Measurements from ENCODE around the gene HSPA12B.

The HSPA12B gene

GRCh38 chr20:3764659-3765058 lies 32.2 kb downstream of the HSPA12B start:
- no peak for TF ChIP-seq ISL1 (CRISPR knock-in tag; IDR thresholded peaks at IDR 0.05)
- no peak for TF ChIP-seq TCF4 (CRISPR knock-in tag; IDR thresholded peaks at IDR 0.05; ENCODE audit: borderline replicate concordance)
- TF ChIP-seq OSR1 (CRISPR knock-in tag; IDR thresholded peaks at IDR 0.05) = no peak
- no peak for TF ChIP-seq ZFP30 (CRISPR knock-in tag; IDR thresholded peaks at IDR 0.05)
- no peak for TF ChIP-seq ZFP3 (CRISPR knock-in tag; IDR thresholded peaks at IDR 0.05)
- no peak for TF ChIP-seq GLIS3 (CRISPR knock-in tag; IDR thresholded peaks at IDR 0.05)
- TF ChIP-seq, protein P1, sequence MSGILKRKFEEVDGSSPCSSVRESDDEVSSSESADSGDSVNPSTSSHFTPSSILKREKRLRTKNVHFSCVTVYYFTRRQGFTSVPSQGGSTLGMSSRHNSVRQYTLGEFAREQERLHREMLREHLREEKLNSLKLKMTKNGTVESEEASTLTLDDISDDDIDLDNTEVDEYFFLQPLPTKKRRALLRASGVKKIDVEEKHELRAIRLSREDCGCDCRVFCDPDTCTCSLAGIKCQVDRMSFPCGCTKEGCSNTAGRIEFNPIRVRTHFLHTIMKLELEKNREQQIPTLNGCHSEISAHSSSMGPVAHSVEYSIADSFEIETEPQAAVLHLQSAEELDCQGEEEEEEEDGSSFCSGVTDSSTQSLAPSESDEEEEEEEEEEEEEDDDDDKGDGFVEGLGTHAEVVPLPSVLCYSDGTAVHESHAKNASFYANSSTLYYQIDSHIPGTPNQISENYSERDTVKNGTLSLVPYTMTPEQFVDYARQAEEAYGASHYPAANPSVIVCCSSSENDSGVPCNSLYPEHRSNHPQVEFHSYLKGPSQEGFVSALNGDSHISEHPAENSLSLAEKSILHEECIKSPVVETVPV (CRISPR knock-in tag; IDR thresholded peaks at IDR 0.05) = no peak
- TF ChIP-seq CREB5 (CRISPR knock-in tag; IDR thresholded peaks at IDR 0.05; ENCODE audit: low read depth) = no peak
- no peak for TF ChIP-seq ZNF565 (CRISPR knock-in tag; conservative IDR thresholded peaks at IDR 0.05; ENCODE audit: low read depth)
- no peak for TF ChIP-seq PATZ1 (CRISPR knock-in tag; IDR thresholded peaks at IDR 0.05; ENCODE audit: borderline replicate concordance)
- TF ChIP-seq ARNTL (CRISPR knock-in tag; IDR thresholded peaks at IDR 0.05; ENCODE audit: borderline replicate concordance, low read depth) = no peak
- TF ChIP-seq TOX (CRISPR knock-in tag; IDR thresholded peaks at IDR 0.05; ENCODE audit: borderline replicate concordance) = no peak
- TF ChIP-seq TSHZ2 (CRISPR knock-in tag; IDR thresholded peaks at IDR 0.05) = no peak
- no peak for TF ChIP-seq ZC3H10 (CRISPR knock-in tag; IDR thresholded peaks at IDR 0.05)
- no peak for TF ChIP-seq ESRRG (CRISPR knock-in tag; IDR thresholded peaks at IDR 0.05)
- TF ChIP-seq ZNF8 (CRISPR knock-in tag; IDR thresholded peaks at IDR 0.05) = no peak
- TF ChIP-seq ZNF70 (CRISPR knock-in tag; IDR thresholded peaks at IDR 0.05) = no peak
- TF ChIP-seq BACH2 (CRISPR knock-in tag; IDR thresholded peaks at IDR 0.05; ENCODE audit: borderline replicate concordance) = no peak
- TF ChIP-seq, protein P2, sequence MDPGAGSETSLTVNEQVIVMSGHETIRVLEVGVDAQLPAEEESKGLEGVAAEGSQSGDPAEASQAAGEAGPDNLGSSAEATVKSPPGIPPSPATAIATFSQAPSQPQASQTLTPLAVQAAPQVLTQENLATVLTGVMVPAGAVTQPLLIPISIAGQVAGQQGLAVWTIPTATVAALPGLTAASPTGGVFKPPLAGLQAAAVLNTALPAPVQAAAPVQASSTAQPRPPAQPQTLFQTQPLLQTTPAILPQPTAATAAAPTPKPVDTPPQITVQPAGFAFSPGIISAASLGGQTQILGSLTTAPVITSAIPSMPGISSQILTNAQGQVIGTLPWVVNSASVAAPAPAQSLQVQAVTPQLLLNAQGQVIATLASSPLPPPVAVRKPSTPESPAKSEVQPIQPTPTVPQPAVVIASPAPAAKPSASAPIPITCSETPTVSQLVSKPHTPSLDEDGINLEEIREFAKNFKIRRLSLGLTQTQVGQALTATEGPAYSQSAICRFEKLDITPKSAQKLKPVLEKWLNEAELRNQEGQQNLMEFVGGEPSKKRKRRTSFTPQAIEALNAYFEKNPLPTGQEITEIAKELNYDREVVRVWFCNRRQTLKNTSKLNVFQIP (CRISPR knock-in tag; IDR thresholded peaks at IDR 0.05; ENCODE audit: borderline replicate concordance, low read depth) = no peak
- TF ChIP-seq CSDC2 (CRISPR knock-in tag; IDR thresholded peaks at IDR 0.05) = no peak
- no peak for ATAC-seq

GRCh38 chr20:3765171-3765882 lies 32.8 kb downstream of the HSPA12B start:
- ATAC-seq = no peak
- TF ChIP-seq OSR1 (CRISPR knock-in tag; IDR thresholded peaks at IDR 0.05) (no peak), ISL1 (CRISPR knock-in tag; IDR thresholded peaks at IDR 0.05) (no peak)

DNA sequence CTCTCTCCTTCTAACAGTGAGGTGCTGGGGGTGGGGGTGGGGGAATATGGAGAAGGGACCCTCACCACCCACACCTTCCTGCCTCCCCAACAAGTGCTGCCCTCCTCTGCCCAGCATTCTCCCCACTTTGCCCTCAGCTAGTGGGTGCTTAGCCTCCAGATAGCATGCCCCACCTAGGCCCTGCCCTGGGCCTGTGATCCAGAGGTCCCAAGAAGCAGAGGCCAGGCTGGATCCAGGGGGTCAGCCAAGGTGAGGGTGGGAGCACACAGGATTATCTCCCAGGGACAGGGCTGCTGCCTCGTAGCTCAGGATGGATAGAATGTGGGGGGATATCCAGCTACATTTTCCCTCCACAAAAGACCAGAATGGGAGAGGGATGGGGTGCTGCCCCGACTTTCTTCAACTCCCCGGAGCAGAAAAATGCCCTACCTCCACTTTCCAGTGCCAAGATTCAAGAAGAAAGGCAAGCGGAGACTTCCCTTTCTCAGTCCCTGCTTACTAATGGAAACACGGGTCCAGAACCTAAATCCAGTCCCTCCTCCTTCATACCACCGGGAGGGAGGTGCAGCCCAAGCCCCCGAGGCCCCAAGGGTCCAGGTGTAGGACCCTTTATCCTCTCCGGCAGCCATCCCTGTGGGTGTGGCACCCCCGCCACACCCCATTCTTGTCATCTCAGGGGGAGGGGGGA lies 34.1 kb downstream of the HSPA12B start:
- ATAC-seq = no peak
- no peak for TF ChIP-seq ZNF70 (CRISPR knock-in tag; IDR thresholded peaks at IDR 0.05)
- no peak for TF ChIP-seq SNAI2 (CRISPR knock-in tag; IDR thresholded peaks at IDR 0.05)
- TF ChIP-seq OSR1 (CRISPR knock-in tag; IDR thresholded peaks at IDR 0.05) = no peak
- TF ChIP-seq GLIS3 (CRISPR knock-in tag; IDR thresholded peaks at IDR 0.05) = no peak
- TF ChIP-seq PPARA (CRISPR knock-in tag; IDR thresholded peaks at IDR 0.05; ENCODE audit: borderline replicate concordance) = no peak
- no peak for TF ChIP-seq CREB5 (CRISPR knock-in tag; IDR thresholded peaks at IDR 0.05; ENCODE audit: low read depth)
- no peak for TF ChIP-seq PATZ1 (CRISPR knock-in tag; IDR thresholded peaks at IDR 0.05; ENCODE audit: borderline replicate concordance)
- no peak for TF ChIP-seq TOX (CRISPR knock-in tag; IDR thresholded peaks at IDR 0.05; ENCODE audit: borderline replicate concordance)
- TF ChIP-seq, protein P1 (CRISPR knock-in tag; IDR thresholded peaks at IDR 0.05) = no peak
- TF ChIP-seq ARNTL (CRISPR knock-in tag; IDR thresholded peaks at IDR 0.05; ENCODE audit: borderline replicate concordance, low read depth) = no peak

Data from SK-N-SH treated with all-trans-retinoic acid at 6 μM for 48 hours (cell line).